GM12892 (cell line): ENCODE measurements around the gene CCNG1.

ENCODE experiments used
- POLR2A ChIP-seq: IDR thresholded peaks from 2 replicates; pipeline ENCODE4 v1.6.1; 2011; ENCODE audit warnings: low read depth, low read length, control low read depth
- TAF1 ChIP-seq: IDR thresholded peaks from 2 replicates; pipeline ENCODE4 v1.6.1; 2011; ENCODE audit warnings: low read depth, mild to moderate bottlenecking, control low read depth, low read length, borderline replicate concordance

- TF ChIP-seq TAF1 (no peak), POLR2A (no peak)
Measured at GRCh38 chr5:163451489-163451888, 14.1 kb downstream of the CCNG1 start.
